ENCODE results near the gene VAT1L. TPM values are rescaled to one million over a fixed set of nuclear protein-coding genes. Genes with fewer than 3 reads are reported as not detected.
A peak's percentile ranks its signal among the peaks of the same experiment; 100 is the strongest.

Gene VAT1L
- total RNA-seq, 1 donor from 2014 or later, result 17.9 TPM

GRCh38 chr16:77780378-77780837, 8.0 kb upstream of the VAT1L start:
- Mint-ChIP-seq H3K4me3 (ENCODE audit: unreplicated experiment) (no peak overlapping the region), H3K4me1 (ENCODE audit: low read depth, unreplicated experiment) (peaks cover 3% of the 10 kb centered on the region), H3K9me3 (ENCODE audit: unreplicated experiment) (no peaks in the 10 kb centered on the region), H3K36me3 (ENCODE audit: unreplicated experiment) (no peaks in the 10 kb centered on the region), H3K27ac (ENCODE audit: unreplicated experiment) (no peak overlapping the region), H3K27me3 (ENCODE audit: unreplicated experiment) (peaks cover 2% of the 10 kb centered on the region)
- TF ChIP-seq, protein P1, sequence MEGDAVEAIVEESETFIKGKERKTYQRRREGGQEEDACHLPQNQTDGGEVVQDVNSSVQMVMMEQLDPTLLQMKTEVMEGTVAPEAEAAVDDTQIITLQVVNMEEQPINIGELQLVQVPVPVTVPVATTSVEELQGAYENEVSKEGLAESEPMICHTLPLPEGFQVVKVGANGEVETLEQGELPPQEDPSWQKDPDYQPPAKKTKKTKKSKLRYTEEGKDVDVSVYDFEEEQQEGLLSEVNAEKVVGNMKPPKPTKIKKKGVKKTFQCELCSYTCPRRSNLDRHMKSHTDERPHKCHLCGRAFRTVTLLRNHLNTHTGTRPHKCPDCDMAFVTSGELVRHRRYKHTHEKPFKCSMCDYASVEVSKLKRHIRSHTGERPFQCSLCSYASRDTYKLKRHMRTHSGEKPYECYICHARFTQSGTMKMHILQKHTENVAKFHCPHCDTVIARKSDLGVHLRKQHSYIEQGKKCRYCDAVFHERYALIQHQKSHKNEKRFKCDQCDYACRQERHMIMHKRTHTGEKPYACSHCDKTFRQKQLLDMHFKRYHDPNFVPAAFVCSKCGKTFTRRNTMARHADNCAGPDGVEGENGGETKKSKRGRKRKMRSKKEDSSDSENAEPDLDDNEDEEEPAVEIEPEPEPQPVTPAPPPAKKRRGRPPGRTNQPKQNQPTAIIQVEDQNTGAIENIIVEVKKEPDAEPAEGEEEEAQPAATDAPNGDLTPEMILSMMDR (IDR thresholded peaks at IDR 0.05; ENCODE audit: partially characterized antibody, unreplicated experiment), result no peak
- no peak for DNase-seq

- no peaks in the 10 kb centered on the region for H3K9me3 Mint-ChIP-seq (ENCODE audit: unreplicated experiment)
- TF ChIP-seq, protein P1 (IDR thresholded peaks at IDR 0.05; ENCODE audit: partially characterized antibody, unreplicated experiment), result no peak
- no peak for DNase-seq
- no peaks in the 10 kb centered on the region for H3K36me3 Mint-ChIP-seq (ENCODE audit: unreplicated experiment)
- no peak overlapping the region for H3K27ac Mint-ChIP-seq (ENCODE audit: unreplicated experiment)
- H3K27me3 Mint-ChIP-seq (ENCODE audit: unreplicated experiment), result peaks cover 2% of the 10 kb centered on the region
- H3K4me3 Mint-ChIP-seq (ENCODE audit: unreplicated experiment), result no peak overlapping the region
- H3K4me1 Mint-ChIP-seq (ENCODE audit: low read depth, unreplicated experiment), result peaks cover 3% of the 10 kb centered on the region
These were observed 7.3 kb upstream of the VAT1L start for GRCh38 chr16:77781091-77781490.

GRCh38 chr16:77782694-77783093, 5.7 kb upstream of the VAT1L start:
- Mint-ChIP-seq H3K4me1 (ENCODE audit: low read depth, unreplicated experiment) (peaks cover 3% of the 10 kb centered on the region), H3K9me3 (ENCODE audit: unreplicated experiment) (no peaks in the 10 kb centered on the region), H3K27me3 (ENCODE audit: unreplicated experiment) (peaks cover 5% of the 10 kb centered on the region), H3K27ac (ENCODE audit: unreplicated experiment) (no peak overlapping the region), H3K4me3 (ENCODE audit: unreplicated experiment) (no peak overlapping the region), H3K36me3 (ENCODE audit: unreplicated experiment) (no peaks in the 10 kb centered on the region)
- no peak for DNase-seq
- TF ChIP-seq, protein P1 (IDR thresholded peaks at IDR 0.05; ENCODE audit: partially characterized antibody, unreplicated experiment), result peak; percentile 24

GRCh38 chr16:77784441-77785372, 3.7 kb upstream of the VAT1L start:
- H3K36me3 Mint-ChIP-seq (ENCODE audit: unreplicated experiment), result no peaks in the 10 kb centered on the region
- peaks cover 3% of the 10 kb centered on the region for H3K27me3 Mint-ChIP-seq (ENCODE audit: unreplicated experiment)
- DNase-seq, result no peak
- H3K27ac Mint-ChIP-seq (ENCODE audit: unreplicated experiment), result no peak overlapping the region
- H3K4me1 Mint-ChIP-seq (ENCODE audit: low read depth, unreplicated experiment), result peaks cover 5% of the 10 kb centered on the region
- no peak overlapping the region for H3K4me3 Mint-ChIP-seq (ENCODE audit: unreplicated experiment)
- peaks cover 3% of the 10 kb centered on the region for H3K9me3 Mint-ChIP-seq (ENCODE audit: unreplicated experiment)
- TF ChIP-seq, protein P1 (IDR thresholded peaks at IDR 0.05; ENCODE audit: partially characterized antibody, unreplicated experiment), result peak; percentile 37

GRCh38 chr16:77785373-77785764, 3.0 kb upstream of the VAT1L start:
- no peak overlapping the region for H3K27ac Mint-ChIP-seq (ENCODE audit: unreplicated experiment)
- DNase-seq, result no peak
- peaks cover 3% of the 10 kb centered on the region for H3K27me3 Mint-ChIP-seq (ENCODE audit: unreplicated experiment)
- H3K36me3 Mint-ChIP-seq (ENCODE audit: unreplicated experiment), result no peaks in the 10 kb centered on the region
- peaks cover 9% of the 10 kb centered on the region for H3K4me1 Mint-ChIP-seq (ENCODE audit: low read depth, unreplicated experiment)
- TF ChIP-seq, protein P1 (IDR thresholded peaks at IDR 0.05; ENCODE audit: partially characterized antibody, unreplicated experiment), result no peak
- H3K9me3 Mint-ChIP-seq (ENCODE audit: unreplicated experiment), result peaks cover 3% of the 10 kb centered on the region
- no peak overlapping the region for H3K4me3 Mint-ChIP-seq (ENCODE audit: unreplicated experiment)

Data from glutamatergic neuron (in vitro differentiated cells).